Activated T-helper 17 cell treated with anti-CD3 and anti-CD28 coated beads, Interleukin-2, amount 50 U/mL, for 72 hours (primary cell): ENCODE measurements around the gene LSM12. TPM values are rescaled to one million over a fixed set of nuclear protein-coding genes. Genes with fewer than 3 reads are reported as not detected.
"Not testable (repeated sequence)": the region's sequence is repeated elsewhere in the genome, so short reads cannot be mapped to it uniquely, and the experiment has no call there.

Source experiments
- ATAC-seq: fragments of 150-1000 bp; cut with Tn5 transposase; replicated peaks from 2 replicates; pipeline ENCODE4 v1.10.0; 2021; ENCODE audit warnings: mild to moderate bottlenecking, moderate library complexity
- H3K27ac Mint-ChIP-seq: one replicate; pipeline ENCODE4 v1.8.0; 2022; ENCODE audit warnings: mixed read lengths
- H3K27me3 Mint-ChIP-seq: one replicate; pipeline ENCODE4 v1.8.0; 2022; ENCODE audit warnings: mixed read lengths
- H3K36me3 Mint-ChIP-seq: one replicate; pipeline ENCODE4 v1.8.0; 2022; ENCODE audit warnings: low read depth, mild to moderate bottlenecking, mixed read lengths
- H3K4me1 Mint-ChIP-seq: one replicate; pipeline ENCODE4 v1.8.0; 2022; ENCODE audit warnings: mixed read lengths
- H3K4me3 Mint-ChIP-seq: one replicate; pipeline ENCODE4 v1.8.0; 2022; ENCODE audit warnings: mild to moderate bottlenecking, mixed read lengths
- H3K9me3 Mint-ChIP-seq: one replicate; pipeline ENCODE4 v1.8.0; 2022; ENCODE audit warnings: mixed read lengths
- total RNA-seq, 2 donors: library from RNA; stranded (reverse); gene quantifications; one replicate each; pipeline ENCODE4 v1.2.3, GENCODE V29; 2022

Gene LSM12
- total RNA-seq, 2 donors from 2014 or later, result 78.6 to 87.6 TPM

- H3K27me3 Mint-ChIP-seq, result no peaks in the 10 kb centered on the region
- H3K4me1 Mint-ChIP-seq, result no peaks in the 10 kb centered on the region
- H3K36me3 Mint-ChIP-seq, result peaks cover 5% of the 10 kb centered on the region
- ATAC-seq, result no peak
- H3K9me3 Mint-ChIP-seq, result no peaks in the 10 kb centered on the region
- no peak overlapping the region for H3K27ac Mint-ChIP-seq
- H3K4me3 Mint-ChIP-seq, result no peak overlapping the region
Measured at GRCh38 chr17:44023545-44024270, 42.8 kb downstream of the LSM12 start.

GRCh38 chr17:44022246-44022645 lies 44.2 kb downstream of the LSM12 start:
- no peak for ATAC-seq
- Mint-ChIP-seq H3K36me3 (peaks cover 5% of the 10 kb centered on the region), H3K4me1 (no peaks in the 10 kb centered on the region), H3K4me3 (no peak overlapping the region), H3K27ac (no peak overlapping the region), H3K27me3 (no peaks in the 10 kb centered on the region), H3K9me3 (no peaks in the 10 kb centered on the region)

GRCh38 chr17:44021227-44021626 lies 45.2 kb downstream of the LSM12 start:
- not testable (repeated sequence) for H3K27ac Mint-ChIP-seq, H3K4me1 Mint-ChIP-seq, H3K9me3 Mint-ChIP-seq, H3K27me3 Mint-ChIP-seq, ATAC-seq, H3K4me3 Mint-ChIP-seq, H3K36me3 Mint-ChIP-seq

- Mint-ChIP-seq H3K36me3 (peaks cover 25% of the 10 kb centered on the region), H3K9me3 (no peaks in the 10 kb centered on the region), H3K27me3 (no peaks in the 10 kb centered on the region), H3K4me3 (peak within 1 kb of the TSS; percentile 98), H3K27ac (peak within 1 kb of the TSS; percentile 99), H3K4me1 (no peaks in the 10 kb centered on the region)
- ATAC-seq, result peak; percentile 99
Measured at GRCh38 chr17:44014437-44015172, 51.9 kb downstream of the LSM12 start, which contains the start of gene TMEM101. TMEM101 (minus strand) TSS chr17:44014963; CDS start chr17:44014952, 11 bp downstream.

- H3K27me3 Mint-ChIP-seq, result no peaks in the 10 kb centered on the region
- peak overlapping the region; percentile 98 for H3K4me3 Mint-ChIP-seq
- H3K9me3 Mint-ChIP-seq, result no peaks in the 10 kb centered on the region
- no peak for ATAC-seq
- no peaks in the 10 kb centered on the region for H3K4me1 Mint-ChIP-seq
- peaks cover 31% of the 10 kb centered on the region for H3K36me3 Mint-ChIP-seq
- H3K27ac Mint-ChIP-seq, result peak overlapping the region; percentile 99
Measured at GRCh38 chr17:44014133-44014436, 52.4 kb downstream of the LSM12 start.

GRCh38 chr17:44012874-44013273 lies 53.6 kb downstream of the LSM12 start:
- H3K4me3 Mint-ChIP-seq, result peak overlapping the region; percentile 98
- no peak overlapping the region for H3K27ac Mint-ChIP-seq

GRCh38 chr17:44012391-44012790 lies 54.1 kb downstream of the LSM12 start:
- Mint-ChIP-seq H3K9me3 (no peaks in the 10 kb centered on the region), H3K4me1 (peaks cover 9% of the 10 kb centered on the region), H3K27me3 (no peaks in the 10 kb centered on the region), H3K4me3 (no peak overlapping the region), H3K36me3 (peaks cover 45% of the 10 kb centered on the region), H3K27ac (no peak overlapping the region)
- no peak for ATAC-seq

More at GRCh38 chr17:44012874-44013273, 53.6 kb downstream of the LSM12 start:
- no peak for ATAC-seq
- Mint-ChIP-seq H3K27me3 (no peaks in the 10 kb centered on the region), H3K9me3 (no peaks in the 10 kb centered on the region), H3K36me3 (peaks cover 43% of the 10 kb centered on the region), H3K4me1 (peaks cover 7% of the 10 kb centered on the region)

GRCh38 chr17:44011876-44012275 lies 54.6 kb downstream of the LSM12 start:
- Mint-ChIP-seq H3K9me3 (no peaks in the 10 kb centered on the region), H3K4me3 (no peak overlapping the region), H3K27me3 (no peaks in the 10 kb centered on the region), H3K4me1 (peaks cover 9% of the 10 kb centered on the region), H3K27ac (no peak overlapping the region), H3K36me3 (peaks cover 47% of the 10 kb centered on the region)
- no peak for ATAC-seq

- peaks cover 1% of the 10 kb centered on the region for H3K27me3 Mint-ChIP-seq
- H3K4me1 Mint-ChIP-seq, result peaks cover 9% of the 10 kb centered on the region
- H3K9me3 Mint-ChIP-seq, result no peaks in the 10 kb centered on the region
- no peak for ATAC-seq
- no peak overlapping the region for H3K4me3 Mint-ChIP-seq
- H3K36me3 Mint-ChIP-seq, result peaks cover 54% of the 10 kb centered on the region
- H3K27ac Mint-ChIP-seq, result no peak overlapping the region
Measured at GRCh38 chr17:44010966-44011647, 55.4 kb downstream of the LSM12 start.

GRCh38 chr17:44008205-44008909 lies 58.1 kb downstream of the LSM12 start:
- peak overlapping the region; percentile 90 for H3K27ac Mint-ChIP-seq
- H3K9me3 Mint-ChIP-seq, result no peaks in the 10 kb centered on the region
- peaks cover 52% of the 10 kb centered on the region for H3K36me3 Mint-ChIP-seq
- H3K27me3 Mint-ChIP-seq, result peaks cover 3% of the 10 kb centered on the region
- ATAC-seq, result no peak
- peaks cover 9% of the 10 kb centered on the region for H3K4me1 Mint-ChIP-seq
- H3K4me3 Mint-ChIP-seq, result peak overlapping the region; percentile 97

GRCh38 chr17:44007346-44008204 lies 58.9 kb downstream of the LSM12 start:
- Mint-ChIP-seq H3K9me3 (no peaks in the 10 kb centered on the region), H3K36me3 (peaks cover 52% of the 10 kb centered on the region), H3K4me1 (peaks cover 9% of the 10 kb centered on the region), H3K4me3 (peak overlapping the region; percentile 97), H3K27ac (peak overlapping the region; percentile 90), H3K27me3 (peaks cover 3% of the 10 kb centered on the region)
- ATAC-seq, result no peak

GRCh38 chr17:44006598-44007345 lies 59.7 kb downstream of the LSM12 start:
- H3K4me3 Mint-ChIP-seq, result peak overlapping the region; percentile 97

GRCh38 chr17:44006272-44006597 lies 60.2 kb downstream of the LSM12 start:
- ATAC-seq, result peak; percentile 12
- Mint-ChIP-seq H3K9me3 (no peaks in the 10 kb centered on the region), H3K4me3 (peak overlapping the region; percentile 97), H3K27ac (peak overlapping the region; percentile 93), H3K27me3 (peaks cover 3% of the 10 kb centered on the region), H3K4me1 (peaks cover 9% of the 10 kb centered on the region), H3K36me3 (peaks cover 47% of the 10 kb centered on the region)

More at GRCh38 chr17:44006598-44007345, 59.7 kb downstream of the LSM12 start:
- Mint-ChIP-seq H3K27ac (peak overlapping the region; percentile 93), H3K27me3 (peaks cover 3% of the 10 kb centered on the region), H3K36me3 (peaks cover 52% of the 10 kb centered on the region), H3K4me1 (peaks cover 9% of the 10 kb centered on the region), H3K9me3 (no peaks in the 10 kb centered on the region)
- peak; percentile 85 for ATAC-seq
